H1 (cell line): ENCODE data around the gene CDCA5.

Experiments
- CEBPB ChIP-seq: IDR thresholded peaks from 2 replicates; pipeline ENCODE4 v1.6.1; 2012; ENCODE audit warnings: low read depth, low read length
- MAX ChIP-seq: IDR thresholded peaks from 2 replicates; pipeline ENCODE4 v1.6.1; 2012; ENCODE audit warnings: inconsistent platforms
- PHF8 ChIP-seq: fragments of 200-600 bp; sonication (generic); conservative IDR thresholded peaks from 2 replicates; pipeline ENCODE4 v1.7.1; 2012; ENCODE audit warnings: low read depth, mild to moderate bottlenecking, inconsistent platforms, low read length, moderate library complexity
- YY1 ChIP-seq: IDR thresholded peaks from 2 replicates; pipeline ENCODE4 v1.6.1; 2011; ENCODE audit warnings: low read depth, mild to moderate bottlenecking, low read length
- ZNF274 ChIP-seq: IDR thresholded peaks from 2 replicates; pipeline ENCODE4 v1.7.0; 2012; ENCODE audit warnings: low read length, borderline replicate concordance; ENCODE audit errors: extremely low read depth
- TF ChIP-seq, protein P1 (sequence below), 3 experiments: IDR thresholded peaks; 1 replicate in 2 of 3; 2 replicates in 1 of 3; pipeline versions ENCODE4 v1.5.1 to v1.6.1; 2011; ENCODE audit warnings: low read length in 3 of 3, mild to moderate bottlenecking in 3 of 3, inconsistent platforms in 2 of 3, low read depth in 1 of 3, moderate library complexity in 1 of 3; ENCODE audit not compliant: insufficient read depth in 1 of 3; ENCODE audit errors: control extremely low read depth in 1 of 3

DNA sequence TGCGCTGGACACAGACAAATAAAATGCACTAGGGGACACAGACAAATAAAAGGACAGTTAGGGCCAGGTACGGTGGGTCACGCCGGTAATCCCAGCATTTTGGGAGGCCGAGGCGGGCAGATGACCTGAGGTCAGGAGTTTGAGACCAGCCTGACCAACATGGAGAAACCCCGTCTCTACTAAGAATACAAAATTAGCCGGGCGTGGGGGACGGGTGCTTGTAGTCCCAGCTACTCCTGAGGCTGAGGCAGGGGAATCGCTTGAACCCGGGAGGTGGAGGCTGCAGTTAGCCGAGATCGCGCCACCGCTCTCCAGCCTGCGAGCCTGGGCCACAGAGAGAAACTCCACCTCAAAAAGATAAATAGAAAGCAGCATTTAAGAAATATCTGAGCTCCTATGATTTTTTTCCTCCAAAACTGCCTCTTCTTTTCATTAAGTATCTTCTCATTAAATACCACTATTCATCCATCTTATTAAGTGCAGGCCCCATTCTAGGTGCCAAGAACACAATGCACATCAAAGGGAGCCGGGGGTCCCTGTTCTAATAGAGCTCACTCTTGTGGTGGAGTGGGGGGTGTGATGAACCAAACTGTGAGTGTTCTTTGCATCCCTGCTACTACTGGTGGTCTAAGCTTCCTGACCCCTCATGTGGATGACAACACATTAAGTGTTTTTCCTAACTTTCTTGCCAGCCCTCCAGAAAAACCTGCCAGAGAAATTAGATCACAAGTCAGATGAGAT lies 34.4 kb upstream of the CDCA5 start:
- TF ChIP-seq, protein P1, sequence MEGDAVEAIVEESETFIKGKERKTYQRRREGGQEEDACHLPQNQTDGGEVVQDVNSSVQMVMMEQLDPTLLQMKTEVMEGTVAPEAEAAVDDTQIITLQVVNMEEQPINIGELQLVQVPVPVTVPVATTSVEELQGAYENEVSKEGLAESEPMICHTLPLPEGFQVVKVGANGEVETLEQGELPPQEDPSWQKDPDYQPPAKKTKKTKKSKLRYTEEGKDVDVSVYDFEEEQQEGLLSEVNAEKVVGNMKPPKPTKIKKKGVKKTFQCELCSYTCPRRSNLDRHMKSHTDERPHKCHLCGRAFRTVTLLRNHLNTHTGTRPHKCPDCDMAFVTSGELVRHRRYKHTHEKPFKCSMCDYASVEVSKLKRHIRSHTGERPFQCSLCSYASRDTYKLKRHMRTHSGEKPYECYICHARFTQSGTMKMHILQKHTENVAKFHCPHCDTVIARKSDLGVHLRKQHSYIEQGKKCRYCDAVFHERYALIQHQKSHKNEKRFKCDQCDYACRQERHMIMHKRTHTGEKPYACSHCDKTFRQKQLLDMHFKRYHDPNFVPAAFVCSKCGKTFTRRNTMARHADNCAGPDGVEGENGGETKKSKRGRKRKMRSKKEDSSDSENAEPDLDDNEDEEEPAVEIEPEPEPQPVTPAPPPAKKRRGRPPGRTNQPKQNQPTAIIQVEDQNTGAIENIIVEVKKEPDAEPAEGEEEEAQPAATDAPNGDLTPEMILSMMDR (IDR thresholded peaks at IDR 0.05; ENCODE audit: control extremely low read depth in 1 of 3, insufficient read depth in 1 of 3, low read depth in 1 of 3, low read length in 3 of 3), result no peak
- no peak for TF ChIP-seq ZNF274
- TF ChIP-seq MAX, result no peak
- TF ChIP-seq PHF8, result no peak
- no peak for TF ChIP-seq YY1
- TF ChIP-seq CEBPB, result no peak
